Eye (tissue), 1 donor: ENCODE measurements around the gene DERA.
"Not testable (repeated sequence)": the region's sequence is repeated elsewhere in the genome, so short reads cannot be mapped to it uniquely, and the experiment has no call there.

Experiments
- DNase-seq: peaks from one replicate; pipeline ENCODE4 v3.0.0-alpha.2; 2015

The DERA gene

DNA sequence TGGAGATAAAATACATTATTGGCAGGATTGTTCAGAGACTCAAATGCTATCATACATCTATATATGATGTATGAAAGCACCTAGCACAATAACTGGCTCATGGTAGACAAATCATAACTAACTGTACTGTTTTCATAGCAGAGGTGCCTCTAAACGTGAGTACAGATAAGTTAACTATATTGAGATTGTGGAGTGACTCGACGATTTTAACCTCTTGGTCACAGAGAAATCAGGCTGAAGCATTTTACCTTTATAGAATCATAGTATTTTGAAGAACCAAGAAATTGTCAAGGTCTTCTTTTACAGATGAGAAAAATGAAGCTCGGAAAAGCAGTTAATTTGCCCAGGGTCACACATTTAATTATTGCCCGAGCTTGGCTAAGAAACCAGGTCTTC, 666 bp upstream of the DERA start:
- no peak for DNase-seq

DNA sequence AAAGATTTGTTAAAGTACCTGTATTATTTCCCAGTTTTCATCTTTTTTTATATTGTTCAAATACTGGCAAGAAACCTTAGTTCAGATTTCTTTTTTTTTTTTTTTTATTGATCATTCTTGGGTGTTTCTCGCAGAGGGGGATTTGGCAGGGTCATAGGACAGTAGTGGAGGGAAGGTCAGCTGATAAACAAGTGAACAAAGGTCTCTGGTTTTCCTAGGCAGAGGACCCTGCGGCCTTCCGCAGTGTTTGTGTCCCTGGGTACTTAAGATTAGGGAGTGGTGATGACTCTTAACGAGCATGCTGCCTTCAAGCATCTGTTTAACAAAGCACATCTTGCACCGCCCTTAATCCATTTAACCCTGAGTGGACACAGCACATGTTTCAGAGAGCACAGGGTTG, 799 bp downstream of the DERA start:
- not testable (repeated sequence) for DNase-seq

DNA sequence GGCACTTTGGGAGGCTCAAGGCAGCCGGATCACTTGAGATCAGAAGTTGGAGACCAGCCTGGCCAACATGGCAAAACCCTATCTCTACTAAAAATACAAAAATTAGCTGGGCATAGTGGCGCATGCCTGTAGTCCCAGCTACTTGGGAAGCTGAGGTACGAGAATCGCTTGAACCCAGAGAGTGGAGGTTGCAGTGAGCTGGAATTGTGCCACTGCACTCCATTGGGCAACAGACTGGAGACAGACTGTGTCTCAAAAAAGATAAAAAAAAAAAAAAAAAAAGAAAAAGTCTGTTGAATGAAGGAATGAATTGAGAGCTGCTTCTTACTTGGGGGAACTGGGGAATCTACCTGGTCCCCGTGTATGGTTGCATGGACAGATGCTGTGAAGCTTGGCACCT, 3.0 kb downstream of the DERA start:
- not testable (repeated sequence) for DNase-seq

DNA sequence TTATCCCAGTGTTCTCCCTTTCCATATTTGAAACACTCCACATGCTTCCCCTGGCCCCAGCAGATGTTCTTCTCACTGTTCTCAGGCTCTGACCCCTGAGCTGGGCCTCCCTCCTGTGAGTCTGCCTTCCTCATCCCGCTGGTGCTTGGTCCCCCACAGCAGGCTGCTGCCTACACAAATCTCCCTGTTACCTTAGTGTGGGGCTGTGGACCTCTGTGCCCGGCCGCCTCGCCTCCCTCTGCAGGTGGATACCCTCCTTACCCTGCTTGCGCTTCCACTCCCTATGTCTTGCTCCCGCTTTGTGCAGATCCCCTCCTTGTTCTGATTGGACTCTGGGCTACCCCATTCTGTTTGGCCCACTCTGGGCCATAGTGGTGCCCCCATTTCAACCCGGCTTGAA, 6.9 kb downstream of the DERA start:
- DNase-seq = no peak

DNA sequence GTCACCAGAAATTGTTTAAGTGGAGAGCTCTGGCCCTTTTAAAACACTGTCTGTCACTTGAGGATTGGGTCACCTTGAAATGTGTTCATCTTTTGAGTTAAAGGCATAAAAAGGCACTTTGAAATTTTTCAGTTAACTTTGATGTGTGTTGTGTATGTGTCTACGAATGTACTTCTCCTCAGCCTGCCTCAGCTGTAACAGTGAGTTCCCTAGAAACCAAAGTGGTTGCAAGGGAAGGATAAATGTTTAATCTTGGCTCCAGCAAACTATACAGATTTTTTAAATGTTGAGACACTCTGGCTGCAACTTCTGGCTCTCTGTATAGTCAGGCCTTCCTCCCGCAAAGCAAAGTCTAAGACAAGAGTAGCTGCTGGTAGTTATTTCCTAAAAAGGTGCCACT, 8.3 kb downstream of the DERA start:
- DNase-seq = no peak

DNA sequence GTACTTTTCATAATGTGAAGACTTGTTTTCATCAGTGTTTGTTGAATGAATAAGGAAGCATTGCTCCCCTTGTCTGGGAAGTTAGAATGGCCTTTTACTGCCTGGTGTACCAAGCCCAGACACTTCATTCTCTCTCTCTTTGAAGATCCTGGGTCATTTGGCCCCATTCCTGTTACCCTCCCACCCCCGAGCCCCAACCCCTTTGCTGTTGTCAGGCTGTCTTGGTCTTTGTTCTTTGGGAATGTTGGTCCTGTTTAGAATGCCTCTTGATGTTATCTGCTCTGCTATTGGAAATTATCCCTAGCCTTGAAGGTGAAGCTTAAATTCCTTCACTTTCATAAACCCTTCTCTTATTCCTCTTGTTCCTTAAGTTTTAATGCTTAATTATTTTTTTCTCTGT, 13.8 kb downstream of the DERA start:
- DNase-seq = no peak

DNA sequence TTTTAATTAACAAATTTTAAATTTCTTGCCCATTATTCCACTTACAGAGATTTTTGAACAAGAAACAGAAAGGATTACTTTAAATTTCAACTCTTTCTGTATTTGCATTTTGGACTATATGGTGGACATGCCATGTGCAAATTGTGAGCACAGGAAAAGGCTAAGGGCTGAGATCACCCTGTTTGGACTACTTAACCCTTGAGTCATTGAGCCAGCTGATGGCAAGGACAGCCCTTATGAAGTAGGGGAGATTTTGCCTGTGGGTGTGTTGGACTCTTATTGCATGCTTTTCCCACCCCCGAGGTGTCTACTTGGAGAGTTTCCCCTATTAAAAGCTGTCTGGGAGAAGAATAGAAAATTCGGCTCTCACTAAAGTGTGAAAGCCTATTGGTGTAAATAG, 17.2 kb downstream of the DERA start:
- no peak for DNase-seq

DNA sequence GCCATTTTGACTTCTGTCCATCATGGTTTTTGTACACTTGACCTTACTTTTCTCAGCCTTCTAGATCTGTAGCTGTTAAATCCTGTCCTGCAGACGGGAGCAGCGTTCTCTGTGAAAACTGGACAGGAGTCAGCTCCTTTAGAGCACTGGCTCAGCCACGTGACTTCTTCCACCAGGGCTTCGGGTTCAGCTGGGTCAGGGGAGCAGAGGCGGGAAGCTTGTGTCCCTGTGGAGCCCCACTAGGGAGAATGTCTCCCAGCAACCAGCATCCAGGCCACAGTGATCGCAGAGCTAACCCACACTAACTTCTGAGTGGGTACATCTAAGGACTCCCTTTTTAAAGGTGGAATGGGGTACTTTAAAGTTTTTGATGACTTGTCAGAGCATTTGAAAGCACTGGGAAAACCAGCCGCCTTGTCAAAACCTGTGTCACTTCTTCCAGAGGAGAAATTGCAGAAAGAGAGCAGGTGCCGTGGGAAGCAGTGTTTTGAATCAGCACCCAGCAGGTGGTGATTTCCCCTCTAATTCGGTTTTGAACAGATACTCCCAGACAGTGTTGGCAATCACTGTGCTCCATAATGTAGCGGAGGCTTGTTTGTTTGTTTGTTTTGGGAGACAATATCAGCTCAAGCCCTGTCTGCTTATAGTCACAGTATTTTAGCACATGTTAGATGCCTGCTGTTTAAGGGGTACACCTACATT, 17.9 kb downstream of the DERA start:
- DNase-seq = peak; percentile 38

DNA sequence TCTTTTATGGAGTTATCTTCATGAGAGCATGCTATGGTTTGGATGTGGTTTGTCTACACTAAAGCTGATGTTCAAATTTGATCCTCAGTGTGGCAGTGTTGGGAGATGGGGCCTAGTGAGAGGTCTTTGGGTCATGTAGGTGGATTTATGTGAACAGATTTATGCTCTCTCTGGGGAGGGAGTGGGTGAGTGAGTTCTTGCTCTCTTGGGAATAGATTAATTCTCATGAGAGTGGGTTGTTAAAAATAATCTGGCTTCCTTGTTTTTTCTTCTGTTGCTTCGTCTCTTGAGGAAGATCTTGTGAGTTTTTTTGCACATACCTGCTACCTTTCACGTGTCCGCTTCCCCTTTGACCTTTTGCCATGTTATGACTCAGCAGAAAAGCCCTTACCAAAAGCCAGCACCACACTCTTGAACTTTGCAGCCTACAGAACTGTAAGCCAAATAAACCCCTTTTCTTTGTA, 20.5 kb downstream of the DERA start:
- no peak for DNase-seq

DNA sequence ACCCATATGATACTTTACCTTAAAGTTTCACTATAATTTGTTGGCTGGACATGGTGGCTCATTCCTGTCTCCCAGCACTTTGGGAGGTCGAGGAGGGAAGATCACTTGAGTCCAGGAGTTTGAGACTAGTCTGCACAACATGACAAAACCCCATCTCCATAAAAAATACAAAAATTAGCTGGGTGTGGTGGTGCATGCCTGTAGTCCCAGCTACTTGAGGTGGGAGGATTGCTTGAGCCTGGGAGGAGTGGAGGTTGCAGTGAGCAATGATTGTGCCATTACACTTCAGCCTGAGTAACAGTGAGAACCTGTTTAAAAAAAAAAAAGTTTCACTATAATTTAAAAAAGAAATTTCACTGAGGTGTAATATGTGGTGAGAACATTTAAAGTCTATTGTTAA, 21.2 kb downstream of the DERA start:
- no peak for DNase-seq

DNA sequence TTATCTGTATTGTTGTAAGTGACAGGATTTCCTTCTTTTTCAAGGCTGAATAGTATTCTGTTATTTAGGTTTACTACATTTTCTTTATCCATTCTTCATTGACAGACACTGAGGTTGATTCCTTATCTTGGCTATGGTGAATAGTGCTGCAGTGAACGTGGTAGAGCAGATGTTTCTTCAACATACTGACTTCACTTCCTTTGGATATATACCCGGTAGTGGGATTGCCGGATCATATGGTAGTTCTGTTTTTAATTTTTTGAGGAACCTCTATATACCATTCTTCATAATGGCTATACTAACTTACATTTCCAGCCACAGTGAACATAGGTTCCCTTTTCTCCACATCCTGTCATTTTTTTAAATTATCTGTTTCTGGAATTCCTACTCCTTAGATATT, 21.8 kb downstream of the DERA start:
- no peak for DNase-seq

DNA sequence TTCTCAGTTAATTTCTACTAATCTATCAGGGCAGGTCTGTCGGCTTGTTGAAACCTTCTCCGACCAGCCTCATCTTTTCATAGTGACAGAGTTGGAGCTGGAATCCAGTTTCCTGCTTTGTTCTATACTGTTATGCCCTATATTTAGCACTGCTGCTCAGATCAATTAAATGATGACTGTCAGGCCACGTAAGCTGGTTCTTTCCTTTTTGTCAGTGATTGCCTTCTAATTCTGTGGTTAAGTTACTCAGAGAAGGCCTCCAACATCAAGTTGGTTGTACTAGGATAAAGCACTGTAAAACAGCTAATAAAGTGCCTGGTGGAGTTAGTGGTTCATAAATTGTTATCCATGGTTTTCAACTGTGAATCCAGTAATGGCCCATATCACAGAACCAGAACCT, 22.6 kb downstream of the DERA start:
- no peak for DNase-seq

DNA sequence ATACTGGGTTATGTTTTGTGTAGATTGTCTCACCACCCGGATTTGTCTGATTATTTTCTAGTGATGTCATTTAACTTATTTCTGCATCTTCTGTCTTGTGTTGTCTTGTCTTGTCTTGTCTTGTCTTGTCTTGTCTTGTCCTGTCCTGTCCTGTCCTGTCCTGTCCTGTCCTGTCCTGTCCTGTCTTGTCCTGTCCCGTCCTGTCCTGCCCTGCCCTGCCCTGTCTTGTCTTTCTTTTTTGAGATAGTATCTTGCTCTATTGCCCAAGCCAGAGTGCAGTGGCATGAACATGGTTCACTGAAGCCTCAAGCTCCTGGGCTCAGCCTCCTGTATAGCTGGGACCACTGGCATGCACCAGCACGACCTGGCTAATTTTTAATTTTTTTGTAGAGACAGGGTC, 25.6 kb downstream of the DERA start:
- no peak for DNase-seq

DNA sequence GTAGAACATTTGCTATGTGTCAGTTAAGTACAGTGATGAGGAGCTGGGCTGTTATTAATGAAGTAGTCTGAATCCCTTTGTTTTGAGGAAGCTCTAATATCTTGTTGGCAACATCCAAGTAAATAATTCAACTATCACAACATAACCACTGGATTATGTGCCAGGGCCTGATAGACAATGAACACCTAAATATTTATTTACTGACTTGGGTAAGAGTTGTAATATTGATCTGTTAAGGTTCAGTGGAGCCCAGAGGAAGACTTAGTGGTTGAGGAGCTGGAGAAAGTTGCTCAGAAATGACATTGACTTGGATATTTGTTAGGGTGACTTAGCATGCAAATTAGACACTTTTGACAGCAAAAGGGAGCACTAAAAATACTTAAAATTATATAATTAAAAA, 26.8 kb downstream of the DERA start:
- DNase-seq = no peak

DNA sequence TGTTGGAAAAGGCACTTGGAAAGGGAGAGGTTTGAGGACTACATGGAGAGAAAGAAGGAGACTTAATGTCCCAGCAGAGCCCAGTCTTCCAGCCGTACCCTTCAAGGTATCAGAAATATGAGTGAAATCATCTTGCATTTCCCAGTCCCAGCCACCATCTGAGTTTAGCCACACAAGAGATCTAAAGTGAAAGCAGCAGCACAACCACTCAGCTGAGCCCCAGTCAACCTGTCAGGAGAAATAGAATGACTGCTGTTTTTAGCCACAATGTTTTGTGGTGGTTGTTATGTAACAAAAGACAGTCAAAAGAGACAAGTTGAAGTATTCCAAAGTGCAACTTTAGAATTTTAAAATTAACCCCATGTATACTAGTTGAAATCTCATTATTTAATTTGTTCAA, 28.0 kb downstream of the DERA start:
- no peak for DNase-seq

DNA sequence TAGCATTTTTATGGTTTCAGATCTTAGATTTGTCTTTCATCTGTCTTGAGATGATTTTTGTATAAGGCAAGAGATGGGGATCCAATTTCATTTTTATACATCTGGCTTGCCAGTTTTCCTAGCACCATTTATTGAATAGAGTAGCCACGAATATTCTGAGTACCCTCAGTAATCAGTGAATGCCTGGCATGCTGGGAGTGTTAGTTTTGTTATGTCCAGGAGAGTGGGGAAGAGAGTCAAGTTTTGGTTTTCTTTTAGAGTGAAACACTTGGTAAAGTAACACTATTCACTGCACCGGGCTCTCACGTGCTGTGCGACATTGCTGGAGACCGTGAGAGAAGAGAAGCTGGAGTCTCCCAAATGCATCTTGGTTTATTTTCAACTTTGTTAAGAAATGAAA, 31.3 kb downstream of the DERA start:
- DNase-seq = no peak

DNA sequence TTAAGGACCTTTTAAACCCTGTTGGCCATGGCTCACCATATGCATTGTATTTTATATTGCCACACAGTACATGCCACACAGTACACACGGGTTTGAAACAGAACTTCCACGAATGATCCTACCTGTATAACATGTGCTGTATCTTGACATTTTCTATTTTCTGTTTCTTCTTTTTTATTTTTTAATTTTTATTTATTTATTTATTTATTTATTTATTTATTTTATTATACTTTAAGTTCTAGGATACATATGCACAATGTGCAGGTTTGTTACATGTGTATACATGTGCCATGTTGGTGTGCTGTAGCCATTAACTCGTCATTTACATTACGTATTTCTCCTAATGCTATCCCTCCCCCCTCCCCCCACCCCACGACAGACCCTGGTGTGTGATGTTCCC, 32.4 kb downstream of the DERA start:
- not testable (repeated sequence) for DNase-seq

DNA sequence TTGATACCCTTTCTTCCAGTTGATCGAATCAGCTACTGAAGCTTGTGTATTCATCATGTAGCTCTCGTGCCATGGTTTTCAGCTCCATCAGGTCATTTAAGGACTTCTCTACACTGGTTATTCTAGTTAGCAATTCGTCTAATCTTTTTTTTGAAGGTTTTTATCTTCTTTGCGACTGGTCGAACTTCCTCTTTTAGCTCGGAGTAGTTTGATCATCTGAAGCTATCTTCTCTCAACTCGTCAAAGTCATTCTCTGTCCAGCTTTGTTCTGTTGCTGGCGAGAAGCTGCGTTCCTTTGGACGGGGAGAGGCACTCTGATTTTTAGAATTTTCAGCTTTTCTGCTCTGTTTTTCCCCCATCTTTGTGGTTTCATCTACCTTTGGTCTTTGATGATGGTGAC, 37.3 kb downstream of the DERA start:
- not testable (repeated sequence) for DNase-seq

DNA sequence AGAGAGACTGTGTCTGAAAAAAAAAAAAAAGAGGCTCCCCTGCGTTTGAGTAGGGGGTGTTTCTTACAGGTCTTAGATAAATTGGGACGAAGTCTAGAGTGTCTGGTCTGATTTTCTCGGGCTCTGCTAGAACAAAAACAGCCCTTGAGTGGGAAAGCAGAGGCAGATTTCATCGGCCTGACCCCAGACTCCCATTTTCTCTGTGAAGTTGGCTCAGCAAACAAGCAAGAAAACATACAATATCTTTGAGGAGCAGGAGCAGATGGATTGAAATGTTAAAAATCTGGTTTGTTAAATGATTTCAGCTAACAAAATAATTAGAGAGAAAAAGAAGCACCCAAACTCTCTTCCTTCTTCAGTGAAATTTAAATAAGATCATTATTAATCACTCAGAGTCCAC, 44.1 kb downstream of the DERA start:
- DNase-seq = no peak

DNA sequence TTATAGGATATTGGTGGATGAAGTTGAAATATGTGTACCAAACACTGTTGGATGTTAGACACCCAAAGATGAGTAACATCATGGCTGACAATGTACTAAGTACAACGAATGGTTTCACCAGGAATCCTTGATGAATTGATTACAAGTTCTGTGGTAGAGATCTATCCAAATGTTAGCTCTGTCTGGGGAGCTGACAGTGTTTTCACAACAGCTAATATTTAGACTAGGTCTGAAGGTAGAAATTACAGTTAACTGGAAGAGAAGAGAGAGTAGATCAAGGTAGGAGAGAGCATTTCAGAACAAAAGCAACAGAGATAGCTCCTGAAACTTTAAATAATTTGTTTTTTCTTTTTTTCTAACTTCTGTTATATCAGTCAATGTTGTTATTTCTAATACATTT, 44.9 kb downstream of the DERA start:
- DNase-seq = no peak

DNA sequence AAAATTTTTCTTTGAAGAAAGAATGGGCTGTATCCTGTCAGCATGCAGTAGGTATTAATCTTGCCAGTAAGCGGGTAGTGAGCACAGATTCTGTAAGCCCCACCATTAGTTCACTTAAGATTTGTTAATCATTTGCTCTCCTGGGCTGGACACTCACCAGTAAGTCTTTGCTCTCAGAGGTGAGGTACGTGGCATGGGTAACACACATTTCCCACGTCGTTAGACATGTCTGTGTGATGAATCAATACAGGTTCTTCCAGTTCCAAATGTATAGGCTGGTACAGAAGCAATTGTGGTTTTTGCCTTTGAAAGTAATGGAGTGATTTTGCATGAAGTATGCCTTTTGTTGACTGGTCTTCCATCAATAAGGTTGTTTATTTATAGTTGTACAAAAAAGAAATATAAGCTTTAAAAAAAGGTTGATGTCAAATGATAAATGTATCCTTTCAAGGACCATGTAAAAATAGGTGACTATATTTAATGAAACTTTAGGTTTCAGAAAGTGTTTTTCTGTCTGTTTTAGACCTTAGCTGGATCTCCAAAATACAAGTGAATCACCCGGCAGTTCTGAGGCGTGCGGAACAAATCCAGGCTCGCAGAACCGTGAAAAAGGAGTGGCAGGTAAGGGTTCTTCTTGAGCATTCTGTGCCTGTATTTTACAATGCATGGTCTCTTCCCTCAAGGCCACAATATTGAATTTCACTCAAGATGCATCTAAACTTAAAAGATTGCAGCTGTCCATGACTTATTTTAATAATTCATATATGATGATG, 45.5 kb downstream of the DERA start:
- DNase-seq = no peak

DNA sequence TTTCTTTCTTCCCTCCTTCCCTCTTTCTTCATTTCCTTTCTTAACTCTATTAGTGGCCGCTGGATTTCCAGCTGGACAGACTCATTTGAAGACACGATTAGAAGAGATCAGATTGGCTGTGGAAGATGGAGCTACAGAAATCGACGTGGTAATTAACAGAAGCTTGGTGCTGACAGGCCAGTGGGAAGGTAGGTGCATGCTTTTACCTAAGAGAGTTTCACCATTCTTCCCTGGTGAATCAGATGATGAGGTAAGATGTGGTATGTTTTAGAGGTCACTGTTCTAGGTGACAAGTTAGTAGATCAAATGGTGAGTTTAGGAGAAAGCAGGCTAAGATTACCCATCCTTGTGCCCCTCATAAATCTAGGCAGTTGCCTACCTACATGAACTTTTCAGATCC, 51.6 kb downstream of the DERA start:
- DNase-seq = no peak

DNA sequence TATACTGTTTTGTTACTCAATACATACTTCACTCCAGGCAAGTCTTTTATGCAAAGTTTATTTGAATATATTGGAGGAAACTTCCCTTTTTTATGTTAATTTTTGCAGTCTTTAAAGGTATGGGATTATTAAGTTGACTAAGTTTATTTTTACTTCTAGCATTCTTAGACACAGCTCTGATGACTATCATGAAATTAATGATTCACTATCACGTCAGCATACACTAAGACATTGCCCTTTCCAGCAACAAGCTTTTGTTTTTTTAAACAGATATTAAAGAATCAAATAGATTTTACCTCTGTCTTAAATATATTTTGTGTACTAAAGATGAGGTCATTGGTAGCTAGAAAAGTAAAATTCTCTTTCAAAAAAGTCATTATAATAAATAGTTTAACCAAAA, 52.1 kb downstream of the DERA start:
- DNase-seq = no peak

DNA sequence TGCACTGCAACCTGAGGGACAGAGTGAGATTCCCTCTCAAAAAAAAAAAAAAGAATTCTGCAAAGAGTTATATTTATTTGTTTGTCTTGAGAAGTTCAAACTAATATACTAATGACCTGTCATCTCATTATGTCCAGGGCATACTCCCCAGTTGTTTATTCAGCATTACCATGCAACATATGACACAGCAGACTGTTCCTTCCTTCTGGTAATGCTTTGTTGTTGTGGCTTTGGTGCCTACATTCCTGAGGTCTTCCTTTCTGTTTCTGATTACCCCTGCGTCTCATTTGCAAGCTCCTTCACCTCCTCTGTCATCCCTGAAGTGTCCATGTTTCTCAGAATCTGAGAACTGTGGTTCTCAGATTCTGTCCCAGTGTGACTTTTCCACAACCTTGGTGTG, 55.3 kb downstream of the DERA start:
- no peak for DNase-seq

DNA sequence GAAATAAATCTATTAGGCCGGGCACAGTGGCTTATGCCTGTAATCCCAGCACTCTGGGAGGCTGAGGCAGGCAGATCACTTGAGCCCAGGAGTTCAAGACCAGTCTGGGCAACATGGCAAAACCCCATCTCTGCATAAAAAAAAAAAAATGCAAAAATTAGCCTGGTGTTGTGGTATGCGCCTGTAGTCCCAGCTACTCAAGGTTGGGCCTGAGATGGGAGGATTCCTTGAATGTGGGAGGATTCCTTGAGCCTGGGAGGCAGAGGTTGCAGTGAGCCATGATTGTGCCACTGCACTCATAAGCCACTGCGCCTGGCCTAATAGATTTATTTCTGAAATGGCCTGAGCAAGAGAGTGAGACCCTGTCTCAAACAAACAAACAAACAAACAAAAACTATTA, 55.9 kb downstream of the DERA start:
- not testable (repeated sequence) for DNase-seq
